HUES48 (cell line): ENCODE data around the gene MAP1LC3B.
"Not testable (repeated sequence)": the region's sequence is repeated elsewhere in the genome, so short reads cannot be mapped to it uniquely, and the experiment has no call there.

ENCODE experiments used
- H3K27ac ChIP-seq: one replicate; pipeline ENCODE4 v1.7.0; 2013; ENCODE audit warnings: low read depth, low read length, inconsistent platforms
- H3K27me3 ChIP-seq: 2 replicates; pipeline ENCODE4 v1.6.1; 2013; ENCODE audit warnings: mild to moderate bottlenecking, low read length; ENCODE audit not compliant: control insufficient read depth, insufficient read depth
- H3K36me3 ChIP-seq: 2 replicates; pipeline ENCODE4 v1.6.1; 2013; ENCODE audit warnings: low read length; ENCODE audit not compliant: control insufficient read depth, insufficient read depth
- H3K4me1 ChIP-seq: 2 replicates; pipeline ENCODE4 v1.6.1; 2013; ENCODE audit warnings: mild to moderate bottlenecking, low read length; ENCODE audit not compliant: control insufficient read depth, insufficient read depth
- H3K4me3 ChIP-seq: 2 replicates; pipeline ENCODE4 v1.5.1; 2013; ENCODE audit warnings: mild to moderate bottlenecking, low read depth, low read length
- H3K9ac ChIP-seq: 2 replicates; pipeline ENCODE4 v1.6.1; 2013; ENCODE audit warnings: mild to moderate bottlenecking, low read depth, low read length, moderate library complexity
- H3K9me3 ChIP-seq: 2 replicates; pipeline ENCODE4 v1.6.1; 2013; ENCODE audit warnings: low read length; ENCODE audit not compliant: control insufficient read depth, insufficient read depth

MAP1LC3B gene

GRCh38 chr16:87383505-87384161, 8.5 kb upstream of the MAP1LC3B start, which contains the start of gene FBXO31:
FBXO31 (minus strand) TSS chr16:87383776; CDS start chr16:87383744, 32 bp downstream.
- no peaks in the 10 kb centered on the region for H3K9me3 ChIP-seq
- H3K27ac ChIP-seq: peak within 1 kb of the TSS; percentile 95
- peak within 1 kb of the TSS; percentile 60 for H3K9ac ChIP-seq
- H3K36me3 ChIP-seq: no peaks in the 10 kb centered on the region
- H3K27me3 ChIP-seq: no peaks in the 10 kb centered on the region
- peak within 1 kb of the TSS; percentile 72 for H3K4me3 ChIP-seq
- H3K4me1 ChIP-seq: peaks cover 10% of the 10 kb centered on the region

DNA sequence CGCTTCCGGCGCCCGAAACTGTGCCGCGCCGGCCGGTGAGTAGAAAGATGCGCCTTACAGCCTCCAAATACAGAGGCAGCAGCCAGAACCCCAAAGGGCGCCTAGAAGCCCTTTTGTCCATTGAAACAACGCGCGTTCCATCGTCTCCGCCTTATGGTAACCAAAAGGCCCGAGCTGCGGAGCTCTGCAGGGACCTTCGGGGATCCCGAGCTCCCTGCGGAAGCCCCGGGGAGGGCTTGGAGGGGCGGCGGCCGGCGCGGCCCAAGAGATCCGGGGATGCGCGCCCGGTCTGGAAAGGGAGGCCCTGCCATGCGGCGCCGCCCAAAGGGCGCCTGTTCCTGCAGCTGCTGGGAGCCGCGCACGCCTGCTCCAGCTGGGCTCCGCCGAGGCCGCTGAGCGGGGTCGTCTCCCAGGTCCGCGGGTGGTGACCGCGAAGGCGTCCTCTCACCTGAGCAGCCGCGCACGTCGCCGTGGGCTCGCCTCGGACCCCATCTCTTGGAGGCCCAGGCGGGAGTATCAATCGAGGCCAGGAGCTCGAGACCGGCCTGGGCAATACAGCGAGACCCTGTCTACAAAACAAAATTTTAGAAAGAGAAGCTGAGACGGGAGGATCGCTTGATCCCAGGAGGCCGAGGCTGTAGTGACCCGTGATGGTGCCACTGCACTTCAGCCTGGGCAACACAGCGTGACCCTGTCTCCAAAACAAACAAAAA, 7.8 kb upstream of the MAP1LC3B start:
- H3K9me3 ChIP-seq: no peaks in the 10 kb centered on the region
- peak overlapping the region; percentile 60 for H3K9ac ChIP-seq
- peak overlapping the region; percentile 95 for H3K27ac ChIP-seq
- no peaks in the 10 kb centered on the region for H3K36me3 ChIP-seq
- H3K27me3 ChIP-seq: no peaks in the 10 kb centered on the region
- H3K4me3 ChIP-seq: peak overlapping the region; percentile 72
- peaks cover 12% of the 10 kb centered on the region for H3K4me1 ChIP-seq

- not testable (repeated sequence) for H3K36me3 ChIP-seq, H3K27me3 ChIP-seq, H3K27ac ChIP-seq, H3K9me3 ChIP-seq
- Histone ChIP-seq H3K9ac (peak overlapping the region; percentile 60), H3K4me3 (peak overlapping the region; percentile 72), H3K4me1 (peaks cover 12% of the 10 kb centered on the region)
Measured at GRCh38 chr16:87384875-87385167, 7.3 kb upstream of the MAP1LC3B start.

- H3K4me3 ChIP-seq: peak overlapping the region; percentile 46
- peaks cover 12% of the 10 kb centered on the region for H3K4me1 ChIP-seq
Measured at GRCh38 chr16:87387942-87388817, 4.0 kb upstream of the MAP1LC3B start.

GRCh38 chr16:87388818-87389134, 3.4 kb upstream of the MAP1LC3B start:
- peak overlapping the region; percentile 46 for H3K4me3 ChIP-seq
- no peaks in the 10 kb centered on the region for H3K27me3 ChIP-seq
- H3K27ac ChIP-seq: peak overlapping the region; percentile 97
- H3K36me3 ChIP-seq: no peaks in the 10 kb centered on the region
- no peak overlapping the region for H3K9ac ChIP-seq
- H3K9me3 ChIP-seq: no peaks in the 10 kb centered on the region
- H3K4me1 ChIP-seq: peaks cover 18% of the 10 kb centered on the region

More at GRCh38 chr16:87387942-87388817, 4.0 kb upstream of the MAP1LC3B start:
- Histone ChIP-seq H3K9me3 (no peaks in the 10 kb centered on the region), H3K36me3 (no peaks in the 10 kb centered on the region), H3K27ac (peak overlapping the region; percentile 97), H3K9ac (peak overlapping the region; percentile 43), H3K27me3 (no peaks in the 10 kb centered on the region)

DNA sequence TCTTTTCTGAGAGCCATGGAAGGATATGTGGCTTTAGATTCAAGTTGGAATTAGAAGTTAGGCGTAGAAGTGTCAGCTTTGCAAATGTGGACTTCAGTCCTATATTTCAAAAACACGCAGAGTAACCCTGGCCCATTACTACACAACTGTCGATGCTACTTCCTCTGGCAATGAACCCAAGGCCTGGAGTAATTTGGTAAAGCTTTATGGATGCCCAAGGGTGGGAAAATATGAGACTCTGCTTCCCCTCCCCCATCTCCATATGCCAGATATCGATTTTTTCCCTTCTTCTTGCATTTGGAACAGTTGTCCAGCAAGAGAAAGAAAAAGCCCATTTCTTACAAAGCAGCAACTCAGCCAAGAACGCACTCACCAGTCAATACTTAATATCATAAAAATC, 2.9 kb upstream of the MAP1LC3B start:
- H3K36me3 ChIP-seq: no peaks in the 10 kb centered on the region
- no peak overlapping the region for H3K9ac ChIP-seq
- H3K9me3 ChIP-seq: no peaks in the 10 kb centered on the region
- H3K4me1 ChIP-seq: peaks cover 21% of the 10 kb centered on the region
- H3K4me3 ChIP-seq: no peak overlapping the region
- no peak overlapping the region for H3K27ac ChIP-seq
- H3K27me3 ChIP-seq: no peaks in the 10 kb centered on the region

DNA sequence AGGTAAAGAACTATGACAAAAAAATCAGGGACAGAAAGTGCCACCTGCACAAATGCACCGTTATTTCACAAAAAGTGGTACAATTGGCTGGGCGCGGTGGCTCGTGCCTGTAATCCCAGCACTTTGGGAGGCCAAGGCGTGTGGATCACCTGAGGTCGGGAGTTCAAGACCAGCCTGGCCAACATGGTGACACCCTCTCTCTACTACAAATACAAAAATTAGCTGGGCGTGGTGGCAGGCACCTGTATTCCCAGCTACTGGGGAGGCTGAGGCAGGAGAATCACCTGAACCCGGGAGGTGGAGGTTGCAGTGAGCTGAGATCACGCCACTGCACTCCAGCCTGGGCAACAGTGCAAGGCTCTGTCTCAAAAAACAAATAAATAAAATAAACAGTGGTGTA, 2.2 kb upstream of the MAP1LC3B start:
- not testable (repeated sequence) for H3K4me3 ChIP-seq, H3K27me3 ChIP-seq, H3K27ac ChIP-seq, H3K36me3 ChIP-seq, H3K9me3 ChIP-seq, H3K9ac ChIP-seq
- H3K4me1 ChIP-seq: peaks cover 22% of the 10 kb centered on the region

GRCh38 chr16:87390641-87391323, 1.4 kb upstream of the MAP1LC3B start:
- Histone ChIP-seq H3K4me3 (peak overlapping the region; percentile 76), H3K9ac (no peak overlapping the region), H3K27ac (no peak overlapping the region), H3K27me3 (no peaks in the 10 kb centered on the region), H3K4me1 (peaks cover 25% of the 10 kb centered on the region), H3K36me3 (peaks cover 2% of the 10 kb centered on the region; the same call in 1 of the 2 replicates), H3K9me3 (no peaks in the 10 kb centered on the region)

DNA sequence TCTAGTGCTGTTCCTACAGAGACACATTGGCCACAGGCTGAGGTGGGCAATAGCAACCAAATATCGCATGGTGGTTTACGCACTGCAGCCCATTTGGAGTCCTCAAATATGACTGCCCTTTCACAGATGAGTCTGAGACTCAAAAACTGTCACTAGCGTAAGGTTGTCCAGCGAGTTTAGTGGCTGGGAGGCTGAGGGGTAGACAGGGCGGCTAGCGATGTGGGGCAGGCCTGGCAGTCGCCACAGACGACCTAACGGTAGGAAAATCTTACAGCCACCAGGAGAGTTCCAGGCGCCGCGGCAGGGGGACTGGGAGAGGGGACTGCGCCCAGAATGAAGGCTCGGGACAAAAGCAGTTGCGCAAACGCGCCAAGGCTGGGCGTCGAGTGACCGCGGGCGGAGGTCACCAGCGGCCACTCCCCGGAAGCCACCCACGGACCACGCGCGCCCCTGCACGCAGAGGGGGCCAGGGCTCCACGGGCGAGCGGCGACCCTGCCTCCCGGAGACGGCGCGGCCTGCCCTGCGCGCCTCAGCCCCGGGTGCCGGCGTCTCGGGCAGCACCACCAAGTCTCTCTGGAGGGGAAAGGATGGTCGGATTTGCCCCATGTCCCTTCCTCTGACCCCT, 699 bp upstream of the MAP1LC3B start:
- H3K9ac ChIP-seq: peak overlapping the region; percentile 50; the same call in 1 of the 2 replicates
- H3K27ac ChIP-seq: peak overlapping the region; percentile 64
- peaks cover 2% of the 10 kb centered on the region; the same call in 1 of the 2 replicates for H3K36me3 ChIP-seq
- no peaks in the 10 kb centered on the region for H3K27me3 ChIP-seq
- H3K4me1 ChIP-seq: peaks cover 25% of the 10 kb centered on the region
- H3K4me3 ChIP-seq: peak overlapping the region; percentile 76
- H3K9me3 ChIP-seq: no peaks in the 10 kb centered on the region
